MM.1S (cell line): ENCODE results near the gene STK32B.

ENCODE experiments used
- EZH2 ChIP-seq: fragments of 300-600 bp; sonication (generic); optimal IDR thresholded peaks from 2 replicates; pipeline ENCODE3; 2017; ENCODE audit warnings: low read depth, mild to moderate bottlenecking, antibody characterized with exemption, low read length, mixed read lengths
- TF ChIP-seq, protein P1 (sequence below): fragments of 300-600 bp; sonication (generic); IDR thresholded peaks from 2 replicates; pipeline ENCODE4 v1.5.1; 2016; ENCODE audit warnings: antibody characterized with exemption, low read length, mixed read lengths

DNA sequence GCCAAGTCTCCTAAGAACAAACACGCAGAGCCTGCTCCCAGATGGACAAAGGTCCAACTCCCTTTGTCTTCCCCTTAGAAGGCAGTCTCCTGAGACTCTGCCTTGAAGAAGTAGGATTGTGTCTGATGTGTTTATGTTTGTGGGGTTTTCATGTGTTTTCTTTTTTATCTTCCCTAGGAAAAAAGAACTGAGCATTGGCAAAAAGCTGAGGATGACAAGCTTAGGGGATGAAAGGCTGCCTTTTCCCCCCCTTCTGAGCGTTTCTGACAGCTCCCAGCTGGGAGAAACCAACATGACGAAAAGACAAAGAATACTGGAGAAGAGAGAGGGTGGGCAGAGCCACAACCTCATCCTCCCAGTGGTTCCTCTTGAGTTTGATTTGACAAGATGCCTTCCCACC lies 475.9 kb downstream of the STK32B start:
- no peak for TF ChIP-seq EZH2
- TF ChIP-seq, protein P1, sequence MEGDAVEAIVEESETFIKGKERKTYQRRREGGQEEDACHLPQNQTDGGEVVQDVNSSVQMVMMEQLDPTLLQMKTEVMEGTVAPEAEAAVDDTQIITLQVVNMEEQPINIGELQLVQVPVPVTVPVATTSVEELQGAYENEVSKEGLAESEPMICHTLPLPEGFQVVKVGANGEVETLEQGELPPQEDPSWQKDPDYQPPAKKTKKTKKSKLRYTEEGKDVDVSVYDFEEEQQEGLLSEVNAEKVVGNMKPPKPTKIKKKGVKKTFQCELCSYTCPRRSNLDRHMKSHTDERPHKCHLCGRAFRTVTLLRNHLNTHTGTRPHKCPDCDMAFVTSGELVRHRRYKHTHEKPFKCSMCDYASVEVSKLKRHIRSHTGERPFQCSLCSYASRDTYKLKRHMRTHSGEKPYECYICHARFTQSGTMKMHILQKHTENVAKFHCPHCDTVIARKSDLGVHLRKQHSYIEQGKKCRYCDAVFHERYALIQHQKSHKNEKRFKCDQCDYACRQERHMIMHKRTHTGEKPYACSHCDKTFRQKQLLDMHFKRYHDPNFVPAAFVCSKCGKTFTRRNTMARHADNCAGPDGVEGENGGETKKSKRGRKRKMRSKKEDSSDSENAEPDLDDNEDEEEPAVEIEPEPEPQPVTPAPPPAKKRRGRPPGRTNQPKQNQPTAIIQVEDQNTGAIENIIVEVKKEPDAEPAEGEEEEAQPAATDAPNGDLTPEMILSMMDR, result no peak
